Measurements from ENCODE around the gene UBTF. TPM values are rescaled to one million over a fixed set of nuclear protein-coding genes. Genes with fewer than 3 reads are reported as not detected.
A peak's percentile ranks its signal among the peaks of the same experiment; 100 is the strongest.

UBTF gene
- total and polyA plus RNA-seq, 2 donors (not counting 1 experiment from before 2014, with no cell fraction given): 43.1 to 179 TPM

- Histone ChIP-seq H3K4me1 (ENCODE audit: control insufficient read depth in 2 of 2, insufficient read depth in 2 of 2, low read length in 2 of 2) (peaks cover 18 to 26% of the 10 kb centered on the region in 2 donors), H3K36me3 (replicated peaks in 1 of 2; ENCODE audit: control extremely low read depth in 1 of 2, control insufficient read depth in 1 of 2, extremely low read depth in 1 of 2, insufficient read depth in 2 of 2, low read length in 1 of 2) (peaks cover 0 to 32% of the 10 kb centered on the region in 2 experiments), H3K27me3 (replicated peaks in 1 of 4; ENCODE audit: control extremely low read depth in 1 of 4, control insufficient read depth in 3 of 4, insufficient read depth in 4 of 4, low read length in 3 of 4) (no peaks in the 10 kb centered on the region), H2AFZ (ENCODE audit: insufficient read depth, low read depth, low read length, poor library complexity, severe bottlenecking) (no peak overlapping the region), H3K79me2 (ENCODE audit: control insufficient read depth, insufficient read depth, low read length) (peaks cover 7% of the 10 kb centered on the region), H3K4me2 (replicated peaks; ENCODE audit: low read depth, low read length, poor library complexity, severe bottlenecking) (no peak overlapping the region), H3K9me3 (ENCODE audit: control extremely low read depth in 1 of 3, control insufficient read depth in 2 of 3, insufficient read depth in 1 of 3, low read length in 2 of 3) (no peaks in the 10 kb centered on the region), H3K9ac (ENCODE audit: low read length) (no peak overlapping the region), H3K27ac (ENCODE audit: low read length in 2 of 2) (peak overlapping the region in 1 of 2 donors; percentile 48), H4K20me1 (ENCODE audit: control insufficient read depth, insufficient read depth, low read length, poor library complexity, severe bottlenecking) (peaks cover 18% of the 10 kb centered on the region), H3K4me3 (ENCODE audit: control extremely low read depth in 1 of 5, extremely low read depth in 1 of 5, insufficient read depth in 1 of 5, low read depth in 2 of 5, low read length in 4 of 5) (no peak overlapping the region)
- no peaks in the 10 kb centered on the region for H3K27me3 Mint-ChIP-seq
- ATAC-seq (ENCODE audit: low read depth) (no peak), DNase-seq (no peak)
- WGBS (ENCODE audit: insufficient coverage): 83% methylated on average over 2 of the region's 5 CpGs
- peak overlapping the region; percentile 15 for H3K27ac Mint-ChIP-seq
- intact Hi-C loops (cut with micrococcal nuclease): no loop called here
- CTCF ChIA-PET: interaction anchor here (1.0 to 4.6 kb wide), 12 partner anchors 10 to 159 kb away, joined by 3 to 44 read pairs (median 7); partner anchors contain the start of genes FAM171A2, GRN, SLC25A39 and TMUB2
- peaks cover 32% of the 10 kb centered on the region for H3K4me1 Mint-ChIP-seq
- no peak overlapping the region for H3K4me3 Mint-ChIP-seq
- no peak for TF ChIP-seq EZH2 (IDR thresholded peaks at IDR 0.05; ENCODE audit: borderline replicate concordance, insufficient read depth, low read depth, low read length, poor library complexity, severe bottlenecking)
- no peaks in the 10 kb centered on the region for H3K9me3 Mint-ChIP-seq (ENCODE audit: insufficient read depth)
- POLR2A ChIA-PET: interaction anchor here (0.6 to 8.9 kb wide), 4 partner anchors 14 to 143 kb away, joined by 3 to 100 read pairs (median 4); partner anchors contain the start of gene UBTF
These were observed 15.0 kb downstream of the UBTF start for GRCh38 chr17:44204441-44204882.

- CTCF ChIA-PET: interaction anchor here (0.7 to 4.6 kb wide), 15 partner anchors 10 to 319 kb away, joined by 3 to 44 read pairs (median 7); partner anchors contain the start of genes FAM171A2, GRN, SLC25A39 and TMUB2
- Mint-ChIP-seq H3K27me3 (no peaks in the 10 kb centered on the region), H3K27ac (peak overlapping the region; percentile 82), H3K9me3 (ENCODE audit: insufficient read depth) (no peaks in the 10 kb centered on the region), H3K4me1 (peaks cover 32% of the 10 kb centered on the region), H3K4me3 (no peak overlapping the region)
- DNase-seq (peak; percentile 69), ATAC-seq (ENCODE audit: low read depth) (no peak)
- intact Hi-C loops (cut with micrococcal nuclease): no loop called here
- H3K27ac ChIP-seq (ENCODE audit: low read length in 2 of 2): peak overlapping the region in 1 of 2 donors; percentile 6
- peak overlapping the region; percentile 3 for H3K4me2 ChIP-seq (replicated peaks; ENCODE audit: low read depth, low read length, poor library complexity, severe bottlenecking)
- POLR2A ChIA-PET: interaction anchor here (0.6 to 8.9 kb wide), 5 partner anchors 15 to 131 kb away, joined by 3 to 100 read pairs (median 3); partner anchors contain the start of genes TMUB2 and UBTF
- no peak overlapping the region for H3K9ac ChIP-seq (ENCODE audit: low read length)
- TF ChIP-seq EZH2 (IDR thresholded peaks at IDR 0.05; ENCODE audit: borderline replicate concordance, insufficient read depth, low read depth, low read length, poor library complexity, severe bottlenecking) (no peak), CTCF (IDR thresholded peaks at IDR 0.05) (peak; percentile 79)
- H2AFZ ChIP-seq (ENCODE audit: insufficient read depth, low read depth, low read length, poor library complexity, severe bottlenecking): no peak overlapping the region
- peaks cover 15% of the 10 kb centered on the region for H4K20me1 ChIP-seq (ENCODE audit: control insufficient read depth, insufficient read depth, low read length, poor library complexity, severe bottlenecking)
- H3K27me3 ChIP-seq (replicated peaks in 1 of 4; ENCODE audit: control extremely low read depth in 1 of 4, control insufficient read depth in 3 of 4, insufficient read depth in 4 of 4, low read length in 3 of 4): no peaks in the 10 kb centered on the region
- H3K4me3 ChIP-seq (ENCODE audit: control extremely low read depth in 1 of 5, extremely low read depth in 1 of 5, insufficient read depth in 1 of 5, low read depth in 2 of 5, low read length in 4 of 5): no peak overlapping the region
- WGBS (ENCODE audit: insufficient coverage): 49% methylated on average over 9 of the region's 9 CpGs
- peaks cover 3% of the 10 kb centered on the region for H3K79me2 ChIP-seq (ENCODE audit: control insufficient read depth, insufficient read depth, low read length)
- no peaks in the 10 kb centered on the region for H3K9me3 ChIP-seq (ENCODE audit: control extremely low read depth in 1 of 3, control insufficient read depth in 2 of 3, insufficient read depth in 1 of 3, low read length in 2 of 3)
- H3K4me1 ChIP-seq (ENCODE audit: control insufficient read depth in 2 of 2, insufficient read depth in 2 of 2, low read length in 2 of 2): peaks cover 18 to 26% of the 10 kb centered on the region in 2 donors
- H3K36me3 ChIP-seq (replicated peaks in 1 of 2; ENCODE audit: control extremely low read depth in 1 of 2, control insufficient read depth in 1 of 2, extremely low read depth in 1 of 2, insufficient read depth in 2 of 2, low read length in 1 of 2): peaks cover 0 to 27% of the 10 kb centered on the region in 2 experiments
These were observed 15.6 kb downstream of the UBTF start for GRCh38 chr17:44203731-44204440.

Data from B cell (primary cell).